Activated naive CD8-positive, alpha-beta T cell (primary cell): ENCODE measurements around the gene IRX4.

Source experiments
- H3K27ac Mint-ChIP-seq: one replicate; pipeline ENCODE4 v1.8.0; 2021; ENCODE audit warnings: mixed read lengths
- H3K27me3 Mint-ChIP-seq: one replicate; pipeline ENCODE4 v1.8.0; 2021; ENCODE audit warnings: mixed read lengths
- H3K36me3 Mint-ChIP-seq: one replicate; pipeline ENCODE4 v1.8.0; 2021; ENCODE audit warnings: mixed read lengths
- H3K4me1 Mint-ChIP-seq: one replicate; pipeline ENCODE4 v1.8.0; 2021; ENCODE audit warnings: low read depth, mixed read lengths
- H3K4me3 Mint-ChIP-seq: one replicate; pipeline ENCODE4 v1.8.0; 2021; ENCODE audit warnings: mild to moderate bottlenecking, mixed read lengths
- H3K9me3 Mint-ChIP-seq: one replicate; pipeline ENCODE4 v1.8.0; 2021; ENCODE audit warnings: low read depth, mixed read lengths

IRX4 gene

GRCh38 chr5:1882337-1883119 is at the start of gene IRX4:
Gene IRX4 (minus strand): TSS chr5:1882925. CDS start chr5:1882647, 278 bp downstream.
- peak within 1 kb of the TSS; percentile 64 for H3K4me3 Mint-ChIP-seq
- no peaks in the 10 kb centered on the region for H3K9me3 Mint-ChIP-seq
- peaks cover 26% of the 10 kb centered on the region for H3K27me3 Mint-ChIP-seq
- H3K36me3 Mint-ChIP-seq, result no peaks in the 10 kb centered on the region
- H3K27ac Mint-ChIP-seq, result no peak within 1 kb of the TSS
- peaks cover 12% of the 10 kb centered on the region for H3K4me1 Mint-ChIP-seq

GRCh38 chr5:1931604-1932231 is 49.0 kb upstream of the IRX4 start:
- Mint-ChIP-seq H3K9me3 (no peaks in the 10 kb centered on the region), H3K27ac (no peak overlapping the region), H3K4me1 (no peaks in the 10 kb centered on the region), H3K36me3 (no peaks in the 10 kb centered on the region), H3K4me3 (no peak overlapping the region), H3K27me3 (peaks cover 17% of the 10 kb centered on the region)

GRCh38 chr5:1930880-1931603 is 48.3 kb upstream of the IRX4 start:
- H3K36me3 Mint-ChIP-seq, result no peaks in the 10 kb centered on the region
- H3K27ac Mint-ChIP-seq, result no peak overlapping the region
- no peaks in the 10 kb centered on the region for H3K9me3 Mint-ChIP-seq
- peaks cover 14% of the 10 kb centered on the region for H3K27me3 Mint-ChIP-seq
- no peaks in the 10 kb centered on the region for H3K4me1 Mint-ChIP-seq
- no peak overlapping the region for H3K4me3 Mint-ChIP-seq

GRCh38 chr5:1930501-1930879 is 47.8 kb upstream of the IRX4 start:
- Mint-ChIP-seq H3K27me3 (peaks cover 14% of the 10 kb centered on the region), H3K4me1 (no peaks in the 10 kb centered on the region), H3K4me3 (no peak overlapping the region), H3K36me3 (no peaks in the 10 kb centered on the region), H3K9me3 (no peaks in the 10 kb centered on the region), H3K27ac (no peak overlapping the region)

GRCh38 chr5:1929108-1929991 is 46.6 kb upstream of the IRX4 start:
- peaks cover 9% of the 10 kb centered on the region for H3K27me3 Mint-ChIP-seq
- H3K27ac Mint-ChIP-seq, result no peak overlapping the region
- no peaks in the 10 kb centered on the region for H3K4me1 Mint-ChIP-seq
- H3K36me3 Mint-ChIP-seq, result no peaks in the 10 kb centered on the region
- H3K9me3 Mint-ChIP-seq, result no peaks in the 10 kb centered on the region
- H3K4me3 Mint-ChIP-seq, result no peak overlapping the region

- H3K9me3 Mint-ChIP-seq, result no peaks in the 10 kb centered on the region
- H3K27me3 Mint-ChIP-seq, result peaks cover 3% of the 10 kb centered on the region
- H3K4me1 Mint-ChIP-seq, result no peaks in the 10 kb centered on the region
- H3K4me3 Mint-ChIP-seq, result no peak overlapping the region
- H3K36me3 Mint-ChIP-seq, result no peaks in the 10 kb centered on the region
- H3K27ac Mint-ChIP-seq, result no peak overlapping the region
Measured at GRCh38 chr5:1926471-1927341, 44.0 kb upstream of the IRX4 start.

GRCh38 chr5:1926071-1926440 is 43.3 kb upstream of the IRX4 start:
- Mint-ChIP-seq H3K9me3 (no peaks in the 10 kb centered on the region), H3K36me3 (no peaks in the 10 kb centered on the region), H3K4me3 (no peak overlapping the region), H3K27me3 (peaks cover 3% of the 10 kb centered on the region), H3K4me1 (no peaks in the 10 kb centered on the region), H3K27ac (no peak overlapping the region)

- Mint-ChIP-seq H3K4me3 (no peak overlapping the region), H3K4me1 (no peaks in the 10 kb centered on the region), H3K27ac (no peak overlapping the region), H3K27me3 (peaks cover 3% of the 10 kb centered on the region), H3K36me3 (no peaks in the 10 kb centered on the region), H3K9me3 (no peaks in the 10 kb centered on the region)
Measured at GRCh38 chr5:1925111-1926070, 42.7 kb upstream of the IRX4 start.

GRCh38 chr5:1923766-1924165 is 41.0 kb upstream of the IRX4 start:
- Mint-ChIP-seq H3K36me3 (no peaks in the 10 kb centered on the region), H3K4me1 (no peaks in the 10 kb centered on the region), H3K4me3 (no peak overlapping the region), H3K27ac (no peak overlapping the region), H3K27me3 (peaks cover 4% of the 10 kb centered on the region), H3K9me3 (no peaks in the 10 kb centered on the region)

- H3K4me1 Mint-ChIP-seq, result no peaks in the 10 kb centered on the region
- no peaks in the 10 kb centered on the region for H3K9me3 Mint-ChIP-seq
- H3K36me3 Mint-ChIP-seq, result no peaks in the 10 kb centered on the region
- no peak overlapping the region for H3K4me3 Mint-ChIP-seq
- H3K27ac Mint-ChIP-seq, result no peak overlapping the region
- peaks cover 4% of the 10 kb centered on the region for H3K27me3 Mint-ChIP-seq
Measured at GRCh38 chr5:1923341-1923740, 40.6 kb upstream of the IRX4 start.

GRCh38 chr5:1921711-1922110 is 39.0 kb upstream of the IRX4 start:
- Mint-ChIP-seq H3K4me1 (no peaks in the 10 kb centered on the region), H3K27me3 (peaks cover 2% of the 10 kb centered on the region), H3K4me3 (no peak overlapping the region), H3K27ac (no peak overlapping the region), H3K9me3 (no peaks in the 10 kb centered on the region), H3K36me3 (no peaks in the 10 kb centered on the region)

- no peaks in the 10 kb centered on the region for H3K9me3 Mint-ChIP-seq
- no peak overlapping the region for H3K4me3 Mint-ChIP-seq
- no peaks in the 10 kb centered on the region for H3K4me1 Mint-ChIP-seq
- H3K36me3 Mint-ChIP-seq, result no peaks in the 10 kb centered on the region
- H3K27me3 Mint-ChIP-seq, result peaks cover 2% of the 10 kb centered on the region
- H3K27ac Mint-ChIP-seq, result no peak overlapping the region
Measured at GRCh38 chr5:1919750-1920149, 37.0 kb upstream of the IRX4 start.

- H3K27ac Mint-ChIP-seq, result no peak overlapping the region
- no peaks in the 10 kb centered on the region for H3K36me3 Mint-ChIP-seq
- no peaks in the 10 kb centered on the region for H3K9me3 Mint-ChIP-seq
- peaks cover 2% of the 10 kb centered on the region for H3K27me3 Mint-ChIP-seq
- no peaks in the 10 kb centered on the region for H3K4me1 Mint-ChIP-seq
- no peak overlapping the region for H3K4me3 Mint-ChIP-seq
Measured at GRCh38 chr5:1919209-1919566, 36.5 kb upstream of the IRX4 start.
